GM19035 (cell line): ENCODE results near the gene RALGAPB.

Source experiments
- ATAC-seq: cut with Tn5 transposase; IDR thresholded peaks from one replicate; pipeline ENCODE4 v1.9.1; 2021; ENCODE audit not compliant: unreplicated experiment

The RALGAPB gene

DNA sequence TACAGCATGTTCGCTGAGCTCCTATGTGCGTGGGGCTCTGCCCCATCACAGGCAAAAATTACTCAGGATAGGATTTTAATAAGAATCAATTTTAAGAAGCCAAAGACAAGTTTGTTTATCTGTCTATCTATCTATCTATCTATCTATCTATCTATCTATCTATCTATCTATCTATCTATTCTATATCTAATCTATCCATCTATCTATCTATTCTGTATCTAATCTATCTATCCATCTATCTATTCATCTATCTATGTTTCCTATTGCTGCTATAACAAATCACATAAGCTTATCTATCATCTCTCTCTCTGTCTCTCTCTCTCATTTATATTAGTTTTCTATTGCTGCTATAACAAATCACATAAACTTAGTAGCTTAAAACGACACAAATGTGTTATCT lies 130.6 kb downstream of the RALGAPB start:
- no peak for ATAC-seq

GRCh38 chr20:38604873-38605303 lies 132.2 kb downstream of the RALGAPB start:
- no peak for ATAC-seq

- ATAC-seq = no peak
Measured at GRCh38 chr20:38607351-38607750, 134.7 kb downstream of the RALGAPB start.

DNA sequence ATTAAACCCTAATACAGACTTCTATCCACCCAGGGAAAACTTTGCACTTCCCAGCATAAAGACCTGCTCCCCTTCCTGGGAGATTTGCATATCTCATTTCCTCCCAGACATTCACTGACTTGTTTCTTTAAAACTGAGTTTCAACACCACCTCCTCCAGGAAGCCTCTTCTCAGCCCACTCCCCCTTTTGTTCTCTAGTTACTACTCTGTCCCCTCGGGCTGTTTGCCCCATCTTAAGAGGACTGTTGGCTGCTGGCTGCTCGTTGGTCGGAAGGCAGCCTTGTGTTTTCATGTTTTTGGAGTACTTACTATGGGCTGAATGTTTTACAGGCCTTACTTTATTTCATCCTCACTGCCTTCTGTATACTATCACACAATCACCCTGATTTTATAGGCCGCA lies 135.5 kb downstream of the RALGAPB start:
- ATAC-seq = no peak

DNA sequence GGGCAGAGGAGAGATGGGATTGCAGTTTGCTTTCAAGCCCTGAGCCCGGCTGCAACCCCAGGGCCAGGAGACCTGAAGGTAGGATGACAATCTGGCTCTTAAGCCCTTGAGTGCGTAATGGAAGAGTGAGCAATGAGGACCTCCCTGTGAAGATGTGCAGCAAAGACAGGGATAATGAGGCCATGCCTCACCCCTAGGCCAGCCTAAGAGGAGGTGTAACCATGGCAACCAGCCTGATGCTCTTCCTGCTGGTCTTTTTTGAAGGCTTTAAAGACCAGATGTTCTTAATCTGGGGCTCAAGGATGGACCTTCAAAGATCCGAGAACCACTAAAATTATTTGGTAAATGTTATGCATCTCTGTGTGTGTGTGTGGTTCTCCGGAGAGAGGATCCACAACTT lies 137.2 kb downstream of the RALGAPB start:
- ATAC-seq = no peak

GRCh38 chr20:38610521-38610920 lies 137.9 kb downstream of the RALGAPB start:
- ATAC-seq = no peak

DNA sequence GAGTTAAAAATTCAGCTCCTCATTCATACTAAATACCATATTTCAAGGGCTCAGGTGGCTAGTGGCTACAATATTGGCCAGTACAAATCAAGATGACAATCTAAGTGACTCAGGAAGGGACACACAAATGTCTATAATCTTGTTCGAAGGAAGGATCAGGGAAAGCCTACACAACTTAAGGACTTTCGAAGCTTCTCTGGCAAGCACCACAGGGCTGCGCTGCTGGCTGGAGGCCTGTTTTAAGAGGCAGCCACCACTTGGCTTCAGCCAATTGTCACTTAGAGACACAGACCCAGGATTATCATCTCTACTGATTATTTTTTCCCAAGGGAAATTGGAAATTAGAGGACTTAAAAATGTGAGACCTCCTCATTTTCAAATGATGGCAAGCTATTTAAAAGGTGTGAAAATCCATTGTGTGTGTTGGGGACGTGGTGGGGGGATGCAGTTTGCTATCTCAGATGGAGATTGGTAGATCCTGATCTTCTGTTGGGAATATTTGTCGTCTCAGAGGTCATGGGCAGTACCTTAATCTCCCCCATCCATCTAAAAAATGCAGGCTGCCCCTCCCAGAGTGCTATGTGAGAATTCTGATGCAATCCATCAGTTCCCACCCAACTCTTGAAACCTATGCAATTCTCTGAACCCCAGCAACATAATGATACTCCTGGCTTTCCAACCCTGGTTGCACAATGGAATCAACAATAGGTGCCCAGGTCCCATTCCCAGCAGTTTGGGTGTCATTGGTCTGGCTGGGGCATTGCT lies 140.3 kb downstream of the RALGAPB start:
- no peak for ATAC-seq

- ATAC-seq = no peak
Measured at GRCh38 chr20:38615283-38615682, 142.6 kb downstream of the RALGAPB start.

DNA sequence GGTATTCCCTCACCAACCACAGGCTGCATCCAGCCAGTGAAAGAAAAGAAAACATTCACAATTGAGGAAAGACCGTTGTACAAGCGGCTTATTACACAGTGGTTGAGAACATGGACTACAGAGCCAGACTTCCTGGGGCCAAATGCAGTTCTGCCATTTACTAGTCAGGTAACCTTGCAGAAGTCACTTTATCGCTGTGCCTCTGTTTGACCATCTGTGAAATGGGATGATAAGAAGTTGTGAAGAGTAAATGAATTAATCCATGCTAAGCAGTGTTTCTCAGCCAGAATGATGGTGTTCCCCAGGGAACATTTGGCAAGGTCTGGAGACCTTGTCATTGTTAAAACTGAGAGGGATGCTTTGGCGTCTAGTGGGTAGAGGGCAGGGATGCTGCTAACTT lies 143.8 kb downstream of the RALGAPB start:
- ATAC-seq = no peak

DNA sequence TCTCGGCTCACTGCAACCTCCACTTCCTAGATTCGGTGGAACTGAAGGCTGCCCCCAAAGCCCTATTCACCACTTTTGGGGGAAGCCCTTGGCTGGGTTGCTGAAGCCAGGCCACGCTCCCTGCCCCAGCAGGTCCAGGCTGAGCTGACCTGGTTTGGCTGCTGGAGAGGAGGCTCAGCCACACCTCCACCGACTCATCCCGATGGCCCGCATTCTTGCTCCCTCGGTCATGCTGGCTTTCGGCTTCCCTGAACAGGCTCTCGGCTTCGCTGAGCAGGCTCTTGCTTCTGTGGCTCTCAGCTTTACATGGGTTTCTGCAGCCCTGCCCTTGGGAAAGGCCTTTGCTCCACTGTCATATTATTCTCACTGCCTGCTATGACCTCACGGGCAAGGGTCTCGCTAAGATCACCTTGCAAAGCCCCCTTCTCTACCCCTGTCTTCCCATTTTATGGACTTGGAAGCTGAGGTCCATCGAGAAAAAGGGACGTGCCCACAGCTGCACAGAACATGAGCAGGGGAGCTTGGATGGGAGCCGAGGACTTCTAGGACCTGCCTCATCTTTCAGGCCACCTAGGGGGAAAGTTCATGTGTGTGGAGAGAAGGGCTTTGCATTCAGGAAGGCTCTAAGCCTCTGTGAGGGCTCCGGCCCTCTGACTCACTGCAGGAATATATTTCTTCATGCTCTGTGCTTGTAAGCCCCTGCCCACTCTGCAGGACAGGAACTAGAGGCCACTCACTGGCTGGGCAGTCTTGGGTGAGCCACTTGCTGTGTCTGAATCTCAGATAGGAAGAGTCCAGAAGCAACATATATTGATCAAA lies 144.6 kb downstream of the RALGAPB start:
- no peak for ATAC-seq

DNA sequence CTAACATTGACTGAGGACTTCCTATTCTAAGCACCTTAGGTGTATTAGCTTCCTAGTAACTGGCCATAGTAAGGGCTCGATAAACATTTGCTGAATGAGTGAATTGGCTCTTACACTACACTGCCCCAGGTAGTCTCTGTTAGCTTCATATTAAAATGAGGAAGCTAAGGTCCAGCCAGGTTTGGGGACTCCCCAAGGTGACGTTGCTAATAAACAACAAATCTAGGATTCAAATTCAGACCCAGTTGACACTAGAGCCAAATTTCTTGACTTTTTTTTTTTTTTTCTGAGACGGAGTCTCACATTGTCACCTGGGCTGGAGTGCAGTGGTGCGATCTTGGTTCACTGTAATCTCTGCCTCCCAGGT lies 145.2 kb downstream of the RALGAPB start:
- ATAC-seq = no peak

DNA sequence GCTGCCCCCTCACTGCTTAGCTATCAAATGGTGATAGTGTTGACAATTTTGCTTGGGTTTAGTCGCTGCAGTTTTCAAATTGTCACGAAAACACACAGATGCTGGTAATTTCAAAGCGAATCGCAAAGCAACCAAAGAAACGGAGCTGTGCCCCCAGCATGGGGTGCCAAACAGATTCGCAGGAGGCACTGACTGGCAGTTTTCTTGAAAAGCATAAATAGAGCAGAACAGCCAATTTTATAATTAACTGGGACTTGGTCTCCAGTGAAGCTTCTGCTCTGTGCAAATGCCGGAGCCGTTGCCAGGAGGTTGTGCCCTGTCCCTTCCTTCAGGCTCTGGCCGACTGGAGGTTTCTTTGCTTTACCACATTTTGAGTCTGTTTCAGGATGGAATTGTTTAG lies 147.8 kb downstream of the RALGAPB start:
- no peak for ATAC-seq

DNA sequence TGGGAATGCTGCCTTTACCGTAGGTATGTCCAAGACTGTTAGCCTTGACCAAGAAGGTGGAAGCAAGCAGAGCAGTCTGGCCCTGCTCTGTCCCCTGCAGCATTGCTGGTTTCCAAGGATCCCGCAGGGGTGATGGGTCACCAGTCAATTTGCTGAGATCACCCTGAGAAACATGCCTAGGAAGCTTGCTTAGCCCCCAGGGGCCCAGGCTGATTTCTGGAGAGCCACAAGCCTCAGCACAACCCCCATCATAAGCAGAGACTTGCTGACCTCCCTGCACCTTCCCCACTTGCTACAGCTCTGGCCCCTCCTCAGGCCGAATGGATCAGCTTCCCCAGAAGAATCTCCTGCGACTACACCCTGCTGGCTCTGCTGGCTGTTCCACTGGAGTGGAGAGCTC lies 150.4 kb downstream of the RALGAPB start:
- ATAC-seq = no peak

GRCh38 chr20:38624084-38624483 lies 151.4 kb downstream of the RALGAPB start:
- ATAC-seq = no peak

GRCh38 chr20:38625896-38626295 lies 153.3 kb downstream of the RALGAPB start:
- ATAC-seq = no peak

DNA sequence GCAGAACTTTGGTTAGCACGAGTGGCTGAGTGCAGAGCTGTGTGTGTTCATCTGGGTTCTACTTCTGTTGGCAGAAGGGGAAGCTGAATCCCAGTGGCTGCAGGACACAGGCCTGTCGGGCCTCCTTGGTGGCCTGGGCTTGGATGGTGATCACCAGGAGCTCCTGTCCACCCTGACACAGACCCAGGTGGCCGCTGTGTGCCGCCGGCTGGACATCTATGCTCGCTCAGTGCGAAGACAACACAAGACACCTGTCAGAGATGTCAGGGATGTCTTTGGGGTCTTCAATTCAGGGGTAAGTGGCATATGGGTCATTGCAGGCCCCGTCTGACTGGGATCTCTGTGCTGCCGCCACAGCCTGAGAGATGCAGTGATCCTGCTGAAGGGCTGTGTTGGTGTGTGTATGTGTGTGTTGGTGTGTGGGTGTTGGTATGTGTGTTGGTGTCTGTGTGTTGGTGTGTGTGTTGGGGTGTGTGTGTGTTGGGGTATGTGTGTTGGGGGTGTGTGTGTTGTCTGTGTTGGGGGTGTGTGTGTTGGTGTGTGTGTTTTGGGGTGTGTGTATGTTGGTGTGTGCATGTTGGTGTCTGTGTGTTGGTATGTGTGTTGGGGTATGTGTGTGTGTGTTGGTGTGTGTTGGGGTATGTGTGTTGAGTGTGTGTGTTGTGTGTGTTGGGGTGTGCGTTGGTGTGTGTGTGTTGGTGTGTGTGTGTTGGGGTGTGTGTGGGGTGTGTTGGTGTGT lies 154.4 kb downstream of the RALGAPB start:
- no peak for ATAC-seq
